ENCODE data around the gene ILF3. TPM values are rescaled to one million over a fixed set of nuclear protein-coding genes. Genes with fewer than 3 reads are reported as not detected.

Gene ILF3
- 73.8 and 120 TPM in 2 replicates for total RNA-seq

DNA sequence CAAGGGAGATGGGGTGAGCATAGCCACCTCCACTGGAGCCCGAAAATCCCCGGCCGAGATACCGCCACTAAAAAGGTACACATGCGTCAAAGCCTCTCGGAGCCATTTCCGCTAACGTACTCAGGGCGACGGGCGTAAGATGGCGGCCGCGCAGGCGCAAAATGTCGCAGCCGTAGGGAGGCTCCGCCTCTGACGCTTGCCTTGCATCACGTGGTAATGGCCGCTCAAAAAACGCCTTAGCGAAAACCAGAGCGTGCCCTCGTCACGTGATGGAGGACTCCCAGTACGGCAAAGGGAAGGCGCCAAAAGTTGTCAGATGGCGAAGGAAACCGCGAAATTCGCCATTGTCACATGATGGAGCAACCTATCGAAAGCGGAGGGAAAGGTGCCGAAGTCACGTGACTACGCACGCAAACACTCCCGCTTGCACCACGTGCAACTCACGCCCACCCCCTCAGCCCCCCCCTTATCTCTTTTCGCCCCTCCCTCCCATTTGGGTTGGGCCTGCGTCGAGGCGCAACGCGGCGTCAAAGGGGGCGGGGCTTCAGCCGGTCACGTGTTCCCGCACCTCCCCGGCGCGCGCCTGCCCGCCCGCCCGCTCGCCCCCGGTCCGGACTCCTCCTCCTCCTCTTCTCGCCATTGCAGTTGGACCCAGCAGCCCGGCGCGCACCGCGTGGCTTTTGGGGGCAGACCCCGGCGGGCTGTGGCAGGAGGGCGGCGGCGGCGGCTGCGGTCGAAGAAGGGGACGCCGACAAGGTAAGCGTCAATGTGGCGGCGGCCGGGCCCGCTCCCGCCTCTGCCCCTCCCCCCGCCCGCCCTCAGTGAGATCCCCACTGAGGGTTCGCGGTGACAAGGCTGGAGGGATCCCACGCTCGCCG is at the start of gene ILF3:
TSS of gene ILF3 (plus strand) at position 615 of the 878 bp plus-strand sequence. CDS start 16,260 bp downstream, outside the sequence.

GRCh38 chr19:10625003-10625761 is 29.0 kb upstream of the ILF3 start, which contains the start of gene SLC44A2:
Gene SLC44A2 (plus strand): TSS chr19:10625553. CDS start chr19:10625634, 81 bp downstream.

GRCh38 chr19:10717356-10718204 is 63.4 kb downstream of the ILF3 start, which contains the start of gene DNM2:
Gene DNM2 (plus strand): TSS chr19:10718079. CDS start chr19:10718243, 164 bp downstream.

Other genes starting within 250 kb of the ILF3 start
- 0.15 and 1.3 TPM in 2 replicates for gene PDE4A, start 233.8 kb upstream of the ILF3 start, total RNA-seq
- 50.0 and 61.7 TPM in 2 replicates for gene KEAP1, start 151.0 kb upstream of the ILF3 start, total RNA-seq
- gene S1PR5, start 136.9 kb upstream of the ILF3 start, total RNA-seq, result 22.5 and 27.2 TPM in 2 replicates
- gene ATG4D, start 110.4 kb upstream of the ILF3 start, total RNA-seq, result 27.9 and 33.9 TPM in 2 replicates
- 11.6 and 17.7 TPM in 2 replicates for gene KRI1, start 88.3 kb upstream of the ILF3 start, total RNA-seq
- gene CDKN2D, start 85.4 kb upstream of the ILF3 start, total RNA-seq, result 5.1 and 5.9 TPM in 2 replicates
- 78.9 and 111 TPM in 2 replicates for gene AP1M2, start 67.0 kb upstream of the ILF3 start, total RNA-seq
- gene SLC44A2, start 28.8 kb upstream of the ILF3 start, total RNA-seq, result 18.8 and 43.9 TPM in 2 replicates
- 18.0 and 25.2 TPM in 2 replicates for gene QTRT1, start 47.1 kb downstream of the ILF3 start, total RNA-seq
- gene DNM2, start 63.7 kb downstream of the ILF3 start, total RNA-seq, result 67.5 and 69.0 TPM in 2 replicates
- gene TMED1, start 181.9 kb downstream of the ILF3 start, total RNA-seq, result 51.5 and 57.7 TPM in 2 replicates
- gene C19orf38, start 194.1 kb downstream of the ILF3 start, total RNA-seq, result 0.39 and 0.42 TPM in 2 replicates
- 31.1 and 33.9 TPM in 2 replicates for gene CARM1, start 217.2 kb downstream of the ILF3 start, total RNA-seq